ENCODE results near the gene ITLN2. TPM values are rescaled to one million over a fixed set of nuclear protein-coding genes. Genes with fewer than 3 reads are reported as not detected.

The ITLN2 gene
- total and polyA plus RNA-seq, 4 donors: 1.6 to 23.7 (median 11.4) TPM

DNA sequence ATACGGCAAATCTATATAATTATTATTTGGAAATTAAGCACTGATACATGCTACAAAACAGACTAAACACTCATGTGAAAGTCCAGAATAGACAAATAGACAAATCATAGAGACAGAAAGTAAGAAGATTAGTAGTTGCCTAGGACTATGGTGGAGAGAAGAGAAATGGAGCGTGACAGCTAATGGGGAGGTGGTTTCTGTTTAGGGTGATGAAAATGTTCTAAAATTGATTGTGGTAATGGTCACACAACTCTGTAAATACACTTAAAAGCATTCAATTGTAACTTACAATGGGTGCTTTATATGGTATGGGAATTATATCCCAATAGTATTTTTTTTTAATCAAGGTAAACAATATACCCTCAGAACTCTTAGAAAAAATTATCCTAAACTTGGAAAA, 20.4 kb upstream of the ITLN2 start:
- ATAC-seq (ENCODE audit: insufficient read depth, low FRiP score): no peak

GRCh38 chr1:160973491-160973890, 18.9 kb upstream of the ITLN2 start:
- H3K27ac ChIP-seq (ENCODE audit: low read depth in 1 of 2, low read length in 1 of 2): no peak overlapping the region
- no peak overlapping the region for H3K9ac ChIP-seq (ENCODE audit: insufficient read depth in 1 of 2, low read length in 2 of 2)
- 89 to 90% methylated on average over 4 of the region's 4 CpGs for WGBS, 2 donors
- H3K9me3 ChIP-seq (ENCODE audit: control insufficient read depth in 4 of 4, insufficient read depth in 3 of 4, low read length in 3 of 4): no peaks in the 10 kb centered on the region
- DNase-seq (no peak), ATAC-seq (ENCODE audit: insufficient read depth, low FRiP score) (no peak)
- no peaks in the 10 kb centered on the region for H3K36me3 ChIP-seq (ENCODE audit: control insufficient read depth in 4 of 4, insufficient read depth in 4 of 4, low read length in 4 of 4)
- H3K27me3 ChIP-seq (ENCODE audit: control insufficient read depth in 3 of 3, insufficient read depth in 3 of 3, low read length in 2 of 3): no peaks in the 10 kb centered on the region
- TF ChIP-seq CTCF (IDR thresholded peaks at IDR 0.05; ENCODE audit: control extremely low read depth, extremely low read depth): no peak
- no peak overlapping the region for H3K4me3 ChIP-seq
- H3K4me1 ChIP-seq (ENCODE audit: control insufficient read depth in 5 of 5, insufficient read depth in 5 of 5, low read length in 5 of 5): no peaks in the 10 kb centered on the region

More for the DNA sequence above, 20.4 kb upstream of the ITLN2 start:
- H3K27ac ChIP-seq (ENCODE audit: low read depth in 1 of 2, low read length in 1 of 2): no peak overlapping the region
- no peak overlapping the region for H3K9ac ChIP-seq (ENCODE audit: insufficient read depth in 1 of 2, low read length in 2 of 2)
- 93 to 99% methylated on average over 2 of the region's 2 CpGs for WGBS, 2 donors
- TF ChIP-seq CTCF (IDR thresholded peaks at IDR 0.05; ENCODE audit: control extremely low read depth, extremely low read depth): no peak
- no peak overlapping the region for H3K4me3 ChIP-seq
- H3K4me1 ChIP-seq (ENCODE audit: control insufficient read depth in 5 of 5, insufficient read depth in 5 of 5, low read length in 5 of 5): no peaks in the 10 kb centered on the region
- no peak for DNase-seq
- no peaks in the 10 kb centered on the region for H3K9me3 ChIP-seq (ENCODE audit: control insufficient read depth in 4 of 4, insufficient read depth in 3 of 4, low read length in 3 of 4)
- H3K36me3 ChIP-seq (ENCODE audit: control insufficient read depth in 4 of 4, insufficient read depth in 4 of 4, low read length in 4 of 4): no peaks in the 10 kb centered on the region
- peaks cover 0 to 6% (median 0%) of the 10 kb centered on the region in 3 donors for H3K27me3 ChIP-seq (ENCODE audit: control insufficient read depth in 3 of 3, insufficient read depth in 3 of 3, low read length in 2 of 3)

GRCh38 chr1:160972939-160973338, 18.3 kb upstream of the ITLN2 start:
- no peak for TF ChIP-seq CTCF (IDR thresholded peaks at IDR 0.05; ENCODE audit: control extremely low read depth, extremely low read depth)
- no peaks in the 10 kb centered on the region for H3K36me3 ChIP-seq (ENCODE audit: control insufficient read depth in 4 of 4, insufficient read depth in 4 of 4, low read length in 4 of 4)
- ATAC-seq (ENCODE audit: insufficient read depth, low FRiP score) (no peak), DNase-seq (no peak)
- H3K4me1 ChIP-seq (ENCODE audit: control insufficient read depth in 5 of 5, insufficient read depth in 5 of 5, low read length in 5 of 5): no peaks in the 10 kb centered on the region
- no peaks in the 10 kb centered on the region for H3K27me3 ChIP-seq (ENCODE audit: control insufficient read depth in 3 of 3, insufficient read depth in 3 of 3, low read length in 2 of 3)
- H3K9ac ChIP-seq (ENCODE audit: insufficient read depth in 1 of 2, low read length in 2 of 2): no peak overlapping the region
- no peak overlapping the region for H3K27ac ChIP-seq (ENCODE audit: low read depth in 1 of 2, low read length in 1 of 2)
- WGBS, 2 donors: 52 to 60% methylated on average over 3 of the region's 3 CpGs
- no peaks in the 10 kb centered on the region for H3K9me3 ChIP-seq (ENCODE audit: control insufficient read depth in 4 of 4, insufficient read depth in 3 of 4, low read length in 3 of 4)
- H3K4me3 ChIP-seq: no peak overlapping the region

DNA sequence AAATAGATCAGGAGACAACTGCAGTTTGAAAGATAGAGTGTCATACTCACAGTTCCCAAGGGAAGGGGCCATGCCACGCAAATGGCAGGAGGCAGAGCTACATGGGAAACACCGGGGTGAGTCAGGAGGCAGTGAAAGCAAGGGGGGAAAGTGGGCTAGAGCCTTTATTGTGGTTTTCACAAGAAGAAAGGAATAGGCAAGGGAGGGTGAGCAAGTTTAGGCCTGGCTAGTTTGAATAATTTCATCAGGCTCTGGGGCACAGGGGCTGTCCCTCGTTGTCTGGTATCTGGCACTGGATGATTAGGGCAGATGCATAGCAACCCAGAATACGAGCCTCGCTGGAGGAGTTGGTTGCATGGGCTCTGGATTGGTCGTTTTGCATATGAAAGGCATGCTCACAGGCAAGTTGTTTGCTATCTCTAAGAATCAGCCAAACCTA, 17.0 kb upstream of the ITLN2 start:
- ATAC-seq (ENCODE audit: insufficient read depth, low FRiP score) (no peak), DNase-seq (no peak)
- no peaks in the 10 kb centered on the region for H3K36me3 ChIP-seq (ENCODE audit: control insufficient read depth in 4 of 4, insufficient read depth in 4 of 4, low read length in 4 of 4)
- no peak overlapping the region for H3K4me3 ChIP-seq
- 41 to 51% methylated on average over 6 of the region's 6 CpGs for WGBS, 2 donors
- no peak for TF ChIP-seq CTCF (IDR thresholded peaks at IDR 0.05; ENCODE audit: control extremely low read depth, extremely low read depth)
- H3K9me3 ChIP-seq (ENCODE audit: control insufficient read depth in 4 of 4, insufficient read depth in 3 of 4, low read length in 3 of 4): no peaks in the 10 kb centered on the region
- no peak overlapping the region for H3K27ac ChIP-seq (ENCODE audit: low read depth in 1 of 2, low read length in 1 of 2)
- H3K9ac ChIP-seq (ENCODE audit: insufficient read depth in 1 of 2, low read length in 2 of 2): no peak overlapping the region
- no peaks in the 10 kb centered on the region for H3K27me3 ChIP-seq (ENCODE audit: control insufficient read depth in 3 of 3, insufficient read depth in 3 of 3, low read length in 2 of 3)
- no peaks in the 10 kb centered on the region for H3K4me1 ChIP-seq (ENCODE audit: control insufficient read depth in 5 of 5, insufficient read depth in 5 of 5, low read length in 5 of 5)
